PC-3 (cell line): Measurements from ENCODE around the gene RAB18.

Experiments used
- EZH2 ChIP-seq: fragments of 300-600 bp; sonication (generic); IDR thresholded peaks from one replicate; pipeline ENCODE4 v1.6.1; 2017; ENCODE audit warnings: antibody characterized with exemption, mild to moderate bottlenecking, low read length; ENCODE audit not compliant: unreplicated experiment
- EZH2phosphoT487 ChIP-seq: fragments of 300-600 bp; sonication (generic); IDR thresholded peaks from 2 replicates; pipeline ENCODE4 v1.6.1; 2018; ENCODE audit warnings: mild to moderate bottlenecking, antibody characterized with exemption, low read length, borderline replicate concordance
- TF ChIP-seq, protein P1 (sequence below): fragments of 300-600 bp; sonication (generic); conservative IDR thresholded peaks from 2 replicates; pipeline ENCODE4 v1.5.1; 2017; ENCODE audit warnings: antibody characterized with exemption, low read depth, mild to moderate bottlenecking, low read length

DNA sequence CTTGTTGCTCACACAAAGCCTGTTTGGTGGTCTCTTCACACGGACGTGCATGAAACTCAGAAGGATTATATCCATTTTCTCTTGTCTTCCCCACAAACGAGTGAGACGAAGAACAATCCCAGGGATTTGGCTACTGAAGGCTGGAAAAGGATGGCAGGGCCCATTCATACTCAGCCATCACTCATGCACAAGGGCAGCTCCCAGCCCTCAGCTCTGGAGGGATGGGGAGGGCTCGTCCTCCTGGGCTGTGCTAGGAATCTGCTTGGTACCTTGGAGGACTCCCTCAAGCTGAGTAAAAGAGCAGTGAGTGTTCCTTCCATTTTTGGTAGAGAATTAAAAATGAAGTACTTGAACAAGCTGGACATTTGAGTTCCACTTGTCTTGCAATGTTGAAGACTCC, 33.2 kb upstream of the RAB18 start:
- TF ChIP-seq, protein P1, sequence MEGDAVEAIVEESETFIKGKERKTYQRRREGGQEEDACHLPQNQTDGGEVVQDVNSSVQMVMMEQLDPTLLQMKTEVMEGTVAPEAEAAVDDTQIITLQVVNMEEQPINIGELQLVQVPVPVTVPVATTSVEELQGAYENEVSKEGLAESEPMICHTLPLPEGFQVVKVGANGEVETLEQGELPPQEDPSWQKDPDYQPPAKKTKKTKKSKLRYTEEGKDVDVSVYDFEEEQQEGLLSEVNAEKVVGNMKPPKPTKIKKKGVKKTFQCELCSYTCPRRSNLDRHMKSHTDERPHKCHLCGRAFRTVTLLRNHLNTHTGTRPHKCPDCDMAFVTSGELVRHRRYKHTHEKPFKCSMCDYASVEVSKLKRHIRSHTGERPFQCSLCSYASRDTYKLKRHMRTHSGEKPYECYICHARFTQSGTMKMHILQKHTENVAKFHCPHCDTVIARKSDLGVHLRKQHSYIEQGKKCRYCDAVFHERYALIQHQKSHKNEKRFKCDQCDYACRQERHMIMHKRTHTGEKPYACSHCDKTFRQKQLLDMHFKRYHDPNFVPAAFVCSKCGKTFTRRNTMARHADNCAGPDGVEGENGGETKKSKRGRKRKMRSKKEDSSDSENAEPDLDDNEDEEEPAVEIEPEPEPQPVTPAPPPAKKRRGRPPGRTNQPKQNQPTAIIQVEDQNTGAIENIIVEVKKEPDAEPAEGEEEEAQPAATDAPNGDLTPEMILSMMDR: no peak
- TF ChIP-seq EZH2: no peak
- no peak for TF ChIP-seq EZH2phosphoT487
